CD14-positive monocyte (primary cell): Measurements from ENCODE around the gene FRMPD1. TPM values are rescaled to one million over a fixed set of nuclear protein-coding genes. Genes with fewer than 3 reads are reported as not detected.

Source experiments
- DNase-seq, 3 donors: peaks; one replicate each; pipeline ENCODE4 v3.0.0-alpha.2; 2011 to 2022
- H2AFZ ChIP-seq: 2 replicates; pipeline ENCODE4 v1.6.0; 2012; ENCODE audit warnings: mild to moderate bottlenecking, low read depth, low read length, inconsistent platforms; ENCODE audit not compliant: insufficient read depth, poor library complexity, severe bottlenecking
- H3K27ac ChIP-seq, 2 donors: 1 replicate in 1 of 2; 2 replicates in 1 of 2; pipeline ENCODE4 v1.5.1; 2012 to 2013; ENCODE audit warnings: low read length in 2 of 2, control low read depth in 1 of 2, inconsistent platforms in 1 of 2, low read depth in 1 of 2, mild to moderate bottlenecking in 1 of 2
- H3K27me3 ChIP-seq, 2 donors: one replicate each; pipeline versions ENCODE4 v1.6.0 to v1.6.1; 2011 to 2013; ENCODE audit warnings: low read length in 2 of 2; ENCODE audit not compliant: control insufficient read depth in 2 of 2, insufficient read depth in 2 of 2
- H3K36me3 ChIP-seq, 2 donors: replicated peaks in 1 of 2; 1 replicate in 1 of 2; 2 replicates in 1 of 2; pipeline versions ENCODE4 v1.5.1 to v1.6.1; 2012 to 2013; ENCODE audit warnings: low read length in 2 of 2, control low read depth in 1 of 2, inconsistent platforms in 1 of 2, mild to moderate bottlenecking in 1 of 2; ENCODE audit not compliant: insufficient read depth in 2 of 2, control insufficient read depth in 1 of 2
- H3K4me1 ChIP-seq, 2 donors: 1 replicate in 1 of 2; 2 replicates in 1 of 2; pipeline versions ENCODE4 v1.5.1 to v1.6.1; 2012 to 2013; ENCODE audit warnings: low read length in 2 of 2, control low read depth in 1 of 2, inconsistent platforms in 1 of 2, mild to moderate bottlenecking in 1 of 2, moderate library complexity in 1 of 2; ENCODE audit not compliant: insufficient read depth in 2 of 2, control insufficient read depth in 1 of 2
- H3K4me2 ChIP-seq: replicated peaks from 2 replicates; pipeline ENCODE3; 2012; ENCODE audit warnings: low read length, moderate library complexity, mild to moderate bottlenecking; ENCODE audit not compliant: poor library complexity, severe bottlenecking; ENCODE audit errors: extremely low read depth
- H3K4me3 ChIP-seq, 3 experiments: fragments of 200-600 bp in 1 of 3; sonication (generic) in 1 of 3; replicated peaks in 1 of 3; 1 replicate in 2 of 3; 2 replicates in 1 of 3; pipeline ENCODE4 v1.5.1; 2011 to 2013; ENCODE audit warnings: low read length in 3 of 3, mild to moderate bottlenecking in 3 of 3, control low read depth in 2 of 3, low read depth in 2 of 3, inconsistent platforms in 1 of 3, moderate library complexity in 1 of 3
- H3K79me2 ChIP-seq: 2 replicates; pipeline ENCODE4 v1.6.0; 2012; ENCODE audit warnings: mild to moderate bottlenecking, control low read depth, inconsistent platforms, low read length, moderate library complexity; ENCODE audit not compliant: insufficient read depth
- H3K9ac ChIP-seq: 2 replicates; pipeline ENCODE4 v1.6.0; 2017; ENCODE audit warnings: low read length, mild to moderate bottlenecking; ENCODE audit not compliant: insufficient read depth, poor library complexity, severe bottlenecking
- H3K9me3 ChIP-seq, 2 donors: replicated peaks in 1 of 2; 1 replicate in 1 of 2; 2 replicates in 1 of 2; pipeline versions ENCODE4 v1.5.1 to v1.6.1; 2012 to 2013; ENCODE audit warnings: low read length in 2 of 2, control low read depth in 1 of 2; ENCODE audit not compliant: control insufficient read depth in 1 of 2, insufficient read depth in 1 of 2
- H4K20me1 ChIP-seq: 2 replicates; pipeline ENCODE4 v1.6.0; 2012; ENCODE audit warnings: mild to moderate bottlenecking, low read length, control low read depth, moderate library complexity; ENCODE audit not compliant: insufficient read depth
- H3K27ac Mint-ChIP-seq, 7 donors: one replicate each; pipeline ENCODE4 v1.8.0; 2020; ENCODE audit warnings: mild to moderate bottlenecking in 7 of 7, mixed read lengths in 7 of 7, moderate library complexity in 6 of 7, inconsistent platforms in 2 of 7
- H3K27me3 Mint-ChIP-seq, 3 donors: one replicate each; pipeline ENCODE4 v1.8.0; 2021 to 2022; ENCODE audit warnings: low read depth in 3 of 3, mild to moderate bottlenecking in 3 of 3, mixed read lengths in 3 of 3, moderate library complexity in 3 of 3, inconsistent platforms in 1 of 3
- H3K36me3 Mint-ChIP-seq, 2 donors: one replicate each; pipeline ENCODE4 v1.8.0; 2020; ENCODE audit warnings: mixed read lengths in 2 of 2, inconsistent platforms in 1 of 2, mild to moderate bottlenecking in 1 of 2
- H3K4me1 Mint-ChIP-seq: one replicate; pipeline ENCODE4 v1.8.0; 2020; ENCODE audit warnings: mild to moderate bottlenecking, mixed read lengths
- H3K4me3 Mint-ChIP-seq, 2 donors: one replicate each; pipeline ENCODE4 v1.8.0; 2020; ENCODE audit warnings: mild to moderate bottlenecking in 2 of 2, mixed read lengths in 2 of 2, moderate library complexity in 1 of 2
- H3K9me3 Mint-ChIP-seq, 7 donors: one replicate each; pipeline ENCODE4 v1.8.0; 2020 to 2022; ENCODE audit warnings: mixed read lengths in 7 of 7, mild to moderate bottlenecking in 6 of 7, moderate library complexity in 6 of 7, inconsistent platforms in 2 of 7
- WGBS: methylation state at CpG from one replicate; pipeline ENCODE4 v1.1.5; 2013; ENCODE audit warnings: missing lambda C conversion rate; ENCODE audit not compliant: insufficient coverage; 5-methylcytosine and 5-hydroxymethylcytosine counted together
- intact Hi-C, 2 donors: fragments of 100-400 bp; cut with micrococcal nuclease; formaldehyde crosslinking; loops; one replicate each; pipeline versions ENCODE4 v1.15.0 to v1.15.1; 2023
- polyA plus RNA-seq, 3 donors: library from polyadenylated mRNA; depleted of rRNA in 1 of 3; unstranded in 2 of 3; stranded (reverse) in 1 of 3; fragments of 300-500 nt in 2 of 3; fragments of >200 nt in 1 of 3; fragmentation: Illumina TruSeq in 2 of 3; gene quantifications; 1 replicate in 2 of 3; 2 replicates in 1 of 3; pipeline ENCODE4 v1.2.3, GENCODE V29; 2012 to 2021
- TF ChIP-seq, protein P1 (sequence below): fragments of 200-600 bp; IDR thresholded peaks from one replicate; pipeline ENCODE4 v1.8.0; 2022; ENCODE audit warnings: antibody characterized with exemption, mild to moderate bottlenecking

Gene FRMPD1
- polyA plus RNA-seq, 3 donors: 0.03 TPM; not detected in 2

DNA sequence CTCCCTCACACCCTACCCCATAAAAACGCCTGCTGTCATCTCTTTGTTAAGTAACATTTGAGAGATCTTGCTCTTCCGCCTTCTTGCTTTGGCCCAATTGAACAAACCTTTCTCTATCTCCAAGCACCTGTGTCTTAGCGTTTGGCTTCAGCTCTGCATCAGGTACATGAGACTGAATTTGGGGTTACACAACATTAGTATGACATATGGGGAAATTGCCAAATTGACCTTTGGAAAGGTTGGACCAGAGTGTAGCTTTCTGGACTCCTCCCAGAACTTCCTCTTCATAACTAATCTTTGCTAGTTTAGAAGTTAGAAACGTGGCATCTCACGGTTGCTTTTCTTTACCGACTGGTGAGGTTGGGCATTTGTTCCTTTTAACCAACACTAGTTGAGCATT, 137.6 kb downstream of the FRMPD1 start:
- Histone ChIP-seq H3K4me1 (peaks cover 24 to 29% of the 10 kb centered on the region in 2 donors), H3K9me3 (peaks cover 0 to 6% of the 10 kb centered on the region in 2 donors), H3K36me3 (peaks cover 0 to under 1% of the 10 kb centered on the region in 2 donors), H3K4me2 (peak overlapping the region; percentile 8), H3K27me3 (no peaks in the 10 kb centered on the region), H2AFZ (peak overlapping the region; percentile 76), H3K27ac (no peak overlapping the region), H4K20me1 (no peaks in the 10 kb centered on the region), H3K9ac (no peak overlapping the region), H3K4me3 (no peak overlapping the region), H3K79me2 (peaks cover 23% of the 10 kb centered on the region)
- Mint-ChIP-seq H3K27me3 (peaks cover 4 to 10% (median 5%) of the 10 kb centered on the region in 3 donors), H3K36me3 (no peaks in the 10 kb centered on the region), H3K9me3 (peaks cover 0 to 2% (median 0%) of the 10 kb centered on the region in 7 donors), H3K27ac (peak overlapping the region in 6 of 7 donors; percentile 65 to 81 (median 72)), H3K4me1 (peaks cover 24% of the 10 kb centered on the region), H3K4me3 (peak overlapping the region; percentile 7 to 56)
- intact Hi-C loops: loop anchor here in 1 of 2 donors (5.0 to 10.0 kb wide), 2 partner anchors 36 to 116 kb away; partner anchors contain the start of genes SLC25A51 and TRMT10B
- DNase-seq: peak; percentile 7 to 47 (median 39)
- TF ChIP-seq, protein P1, sequence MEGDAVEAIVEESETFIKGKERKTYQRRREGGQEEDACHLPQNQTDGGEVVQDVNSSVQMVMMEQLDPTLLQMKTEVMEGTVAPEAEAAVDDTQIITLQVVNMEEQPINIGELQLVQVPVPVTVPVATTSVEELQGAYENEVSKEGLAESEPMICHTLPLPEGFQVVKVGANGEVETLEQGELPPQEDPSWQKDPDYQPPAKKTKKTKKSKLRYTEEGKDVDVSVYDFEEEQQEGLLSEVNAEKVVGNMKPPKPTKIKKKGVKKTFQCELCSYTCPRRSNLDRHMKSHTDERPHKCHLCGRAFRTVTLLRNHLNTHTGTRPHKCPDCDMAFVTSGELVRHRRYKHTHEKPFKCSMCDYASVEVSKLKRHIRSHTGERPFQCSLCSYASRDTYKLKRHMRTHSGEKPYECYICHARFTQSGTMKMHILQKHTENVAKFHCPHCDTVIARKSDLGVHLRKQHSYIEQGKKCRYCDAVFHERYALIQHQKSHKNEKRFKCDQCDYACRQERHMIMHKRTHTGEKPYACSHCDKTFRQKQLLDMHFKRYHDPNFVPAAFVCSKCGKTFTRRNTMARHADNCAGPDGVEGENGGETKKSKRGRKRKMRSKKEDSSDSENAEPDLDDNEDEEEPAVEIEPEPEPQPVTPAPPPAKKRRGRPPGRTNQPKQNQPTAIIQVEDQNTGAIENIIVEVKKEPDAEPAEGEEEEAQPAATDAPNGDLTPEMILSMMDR: no peak
- 75% methylated on average over 2 of the region's 6 CpGs for WGBS

DNA sequence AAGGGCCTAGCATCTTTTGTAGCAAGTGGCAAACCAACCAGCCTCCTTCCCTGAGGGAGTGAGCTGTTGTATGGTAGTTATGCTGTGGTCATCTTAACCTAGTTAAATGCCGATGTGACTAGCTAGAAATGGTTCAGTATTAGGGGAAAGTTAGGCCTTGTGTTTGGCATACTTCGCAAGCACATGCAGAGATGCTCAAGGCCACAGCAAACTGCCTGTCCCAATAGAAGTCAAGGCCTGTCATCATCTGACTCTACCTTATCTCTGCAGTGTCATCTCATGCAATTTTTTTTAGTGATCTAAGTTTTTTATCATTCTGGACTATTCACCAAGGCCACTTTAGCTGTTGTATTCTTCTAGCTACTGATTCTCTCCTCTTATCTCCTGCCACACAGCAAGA, 139.3 kb downstream of the FRMPD1 start:
- peaks cover 15 to 18% of the 10 kb centered on the region in 2 donors for H3K4me1 ChIP-seq

More for the DNA sequence above, 139.3 kb downstream of the FRMPD1 start:
- Mint-ChIP-seq H3K9me3 (peaks cover 0 to 2% (median 0%) of the 10 kb centered on the region in 7 donors), H3K4me1 (peaks cover 15% of the 10 kb centered on the region), H3K27me3 (peaks cover 5 to 10% (median 6%) of the 10 kb centered on the region in 3 donors), H3K4me3 (no peak overlapping the region), H3K36me3 (no peaks in the 10 kb centered on the region), H3K27ac (no peak overlapping the region)
- H3K4me3 ChIP-seq: no peak overlapping the region
- H4K20me1 ChIP-seq: no peaks in the 10 kb centered on the region
- no peak overlapping the region for H2AFZ ChIP-seq
- no peak overlapping the region for H3K4me2 ChIP-seq
- no peaks in the 10 kb centered on the region for H3K27me3 ChIP-seq
- H3K79me2 ChIP-seq: peaks cover 6% of the 10 kb centered on the region
- no CpG with 5 or more reads among the region's 2 CpGs for WGBS
- intact Hi-C loops: no loop called here
- H3K36me3 ChIP-seq: no peaks in the 10 kb centered on the region
- no peak for DNase-seq
- H3K9me3 ChIP-seq: peaks cover 0 to 6% of the 10 kb centered on the region in 2 donors
- TF ChIP-seq, protein P1: no peak
- no peak overlapping the region for H3K27ac ChIP-seq
- H3K9ac ChIP-seq: no peak overlapping the region
